Panc1 (cell line): ENCODE data around the gene PSMD12. TPM values are rescaled to one million over a fixed set of nuclear protein-coding genes. Genes with fewer than 3 reads are reported as not detected.
"Not testable (repeated sequence)": the region's sequence is repeated elsewhere in the genome, so short reads cannot be mapped to it uniquely, and the experiment has no call there.

ENCODE experiments used
- ATAC-seq: fragments of 200-7000 bp; cut with Tn5 transposase; 2 replicates; pipeline ENCODE4 v1.9.1; 2020; ENCODE audit warnings: mild to moderate bottlenecking, moderate library complexity
- BruUV-seq: library from RNA; stranded (reverse); fragments of 400-500 nt; replicated peaks from 2 replicates; lab custom pipeline; 2021; lab: Mats Ljungman, UMichigan
- CTCF ChIA-PET: fragments of 300-600 bp; sonication (Branson Sonifier 250); formaldehyde crosslinking; loops from one replicate; lab custom pipeline; 2022; ENCODE audit warnings: antibody characterized with exemption; lab: Charles Lee
- POLR2A ChIA-PET: fragments of 300-600 bp; sonication (Branson Sonifier 250); formaldehyde crosslinking; loops from one replicate; lab custom pipeline; 2022; ENCODE audit warnings: antibody characterized with exemption; lab: Charles Lee
- DNase-seq: peaks from one replicate; pipeline ENCODE4 v3.0.0-alpha.2; 2010; ENCODE audit warnings: low read depth, low spot score
- H3K27ac ChIP-seq: 2 replicates; pipeline ENCODE4 v1.5.1; 2011; ENCODE audit warnings: mild to moderate bottlenecking, low read length, inconsistent platforms
- H3K27me3 ChIP-seq: fragments of 200-500 bp; sonication (Bioruptor generic); 2 replicates; pipeline ENCODE4 v1.6.0; 2014; ENCODE audit warnings: low read length, inconsistent platforms; ENCODE audit not compliant: control insufficient read depth, insufficient read depth
- H3K36me3 ChIP-seq: fragments of 200-500 bp; sonication (Bioruptor generic); 2 replicates; pipeline ENCODE4 v1.5.1; 2014; ENCODE audit warnings: inconsistent platforms, mild to moderate bottlenecking, low read length, moderate library complexity; ENCODE audit not compliant: control insufficient read depth, insufficient read depth
- H3K4me1 ChIP-seq: 2 replicates; pipeline ENCODE4 v1.5.1; 2011; ENCODE audit warnings: inconsistent platforms, mild to moderate bottlenecking, low read length, moderate library complexity; ENCODE audit not compliant: control insufficient read depth, insufficient read depth
- H3K4me3 ChIP-seq, 2 experiments: 2 replicates each; pipeline ENCODE4 v1.5.1; 2011 to 2012; ENCODE audit warnings: low read depth in 2 of 2, low read length in 2 of 2, mild to moderate bottlenecking in 2 of 2, inconsistent platforms in 1 of 2, moderate library complexity in 1 of 2
- H3K9me3 ChIP-seq: fragments of 200-500 bp; sonication (Bioruptor generic); 2 replicates; pipeline ENCODE4 v1.5.1; 2014; ENCODE audit warnings: low read depth, mild to moderate bottlenecking, inconsistent platforms, low read length, moderate library complexity; ENCODE audit not compliant: control insufficient read depth, insufficient read depth
- CTCF ChIP-seq: fragments of 450-650 bp; IDR thresholded peaks from 2 replicates; pipeline ENCODE4 v1.5.1; 2017; ENCODE audit warnings: mild to moderate bottlenecking
- POLR2AphosphoS5 ChIP-seq: IDR thresholded peaks from 2 replicates; pipeline ENCODE4 v1.6.1; 2012; ENCODE audit warnings: mild to moderate bottlenecking, low read depth, low read length, moderate library complexity
- REST ChIP-seq, 2 experiments: IDR thresholded peaks; 2 replicates each; pipeline ENCODE4 v1.6.1; 2011 to 2012; ENCODE audit warnings: low read depth in 2 of 2, control low read depth in 1 of 2, low read length in 1 of 2, mild to moderate bottlenecking in 1 of 2, moderate library complexity in 1 of 2; ENCODE audit not compliant: insufficient read depth in 1 of 2
- SIN3A ChIP-seq: IDR thresholded peaks from 2 replicates; pipeline ENCODE4 v1.6.1; 2012; ENCODE audit warnings: low read depth, mild to moderate bottlenecking, low read length, moderate library complexity, borderline replicate concordance; ENCODE audit not compliant: insufficient read depth
- TCF7L2 ChIP-seq: IDR thresholded peaks from 2 replicates; pipeline ENCODE4 v1.6.1; 2011; ENCODE audit warnings: mild to moderate bottlenecking, low read depth, low read length, inconsistent platforms
- in situ Hi-C: cut with HindIII; loops from 2 replicates; pipeline ENCODE4 v1.10.0; 2016; ENCODE audit warnings: low sequenced_read_pairs, low pct_unique_long_range_greater_than_20kb
- intact Hi-C: fragments of 100-400 bp; cut with micrococcal nuclease; formaldehyde crosslinking; loops from one replicate; pipeline ENCODE4 v1.10.0; 2022; ENCODE audit not compliant: unreplicated experiment
- total RNA-seq: library from RNA; stranded (reverse); gene quantifications from one replicate; pipeline ENCODE4 v1.2.1, GENCODE V29; 2021; ENCODE audit not compliant: unreplicated experiment

PSMD12 gene
- total RNA-seq, 1 experiment from 2014 or later: 50.2 TPM

GRCh38 chr17:67335245-67335835 lies 31.0 kb downstream of the PSMD12 start:
- Histone ChIP-seq H3K4me1 (no peaks in the 10 kb centered on the region), H3K27ac (no peak overlapping the region), H3K27me3 (no peaks in the 10 kb centered on the region), H3K4me3 (no peak overlapping the region), H3K36me3 (peaks cover 10% of the 10 kb centered on the region), H3K9me3 (no peaks in the 10 kb centered on the region)
- ChIA-PET CTCF (no interaction called here), POLR2A (no interaction called here)
- no TSS peak for BruUV-seq
- intact Hi-C loops (no loop called here), in situ Hi-C loops (no loop called here)
- ATAC-seq (no peak), DNase-seq (no peak)
- TF ChIP-seq SIN3A (no peak), REST (IDR thresholded peaks at IDR 0.05; ENCODE audit: insufficient read depth in 1 of 2, low read depth in 2 of 2, low read length in 1 of 2) (no peak), CTCF (no peak), TCF7L2 (no peak), POLR2AphosphoS5 (no peak)

GRCh38 chr17:67332162-67332508 lies 34.2 kb downstream of the PSMD12 start:
- ATAC-seq, H3K9me3 ChIP-seq, H3K36me3 ChIP-seq, POLR2A ChIA-PET, H3K4me3 ChIP-seq, in situ Hi-C loops, DNase-seq, H3K27me3 ChIP-seq, intact Hi-C loops, H3K4me1 ChIP-seq, CTCF ChIA-PET, BruUV-seq, H3K27ac ChIP-seq: not testable (repeated sequence)

GRCh38 chr17:67331381-67332161 lies 34.8 kb downstream of the PSMD12 start:
- DNase-seq, H3K27me3 ChIP-seq, intact Hi-C loops, H3K36me3 ChIP-seq, CTCF ChIA-PET, ATAC-seq, BruUV-seq, H3K4me1 ChIP-seq, H3K27ac ChIP-seq, H3K9me3 ChIP-seq, H3K4me3 ChIP-seq, in situ Hi-C loops: not testable (repeated sequence)
- POLR2A ChIA-PET: interaction anchor here (0.6 kb wide), 1 partner anchor 53 kb away, joined by 8 read pairs; no protein-coding TSS in a partner anchor
